Measurements from ENCODE around the gene GPAT3.

Gene GPAT3

DNA sequence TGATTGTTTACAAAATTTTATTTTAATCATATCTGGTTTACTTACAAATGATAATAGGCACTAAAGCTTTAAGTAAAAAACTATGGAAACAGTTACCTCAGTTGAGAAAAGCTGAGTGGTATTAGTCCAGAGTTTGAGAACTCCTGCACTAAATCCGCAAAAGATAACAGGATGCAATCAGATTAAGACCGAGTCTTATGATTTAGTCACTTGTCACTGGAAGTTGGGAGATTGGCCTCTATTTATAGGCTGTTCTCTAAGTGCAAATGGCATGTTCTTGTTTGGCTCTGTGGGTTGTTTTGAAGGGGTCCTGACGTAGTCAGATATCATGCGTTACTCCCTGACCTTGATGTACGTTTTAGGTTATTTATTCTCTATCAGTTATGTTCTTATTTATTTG lies 6.3 kb downstream of the GPAT3 start:
- DNase-seq: no peak
- no peak overlapping the region for H3K4me3 ChIP-seq (ENCODE audit: low read depth, low read length)
- TF ChIP-seq, protein P1, sequence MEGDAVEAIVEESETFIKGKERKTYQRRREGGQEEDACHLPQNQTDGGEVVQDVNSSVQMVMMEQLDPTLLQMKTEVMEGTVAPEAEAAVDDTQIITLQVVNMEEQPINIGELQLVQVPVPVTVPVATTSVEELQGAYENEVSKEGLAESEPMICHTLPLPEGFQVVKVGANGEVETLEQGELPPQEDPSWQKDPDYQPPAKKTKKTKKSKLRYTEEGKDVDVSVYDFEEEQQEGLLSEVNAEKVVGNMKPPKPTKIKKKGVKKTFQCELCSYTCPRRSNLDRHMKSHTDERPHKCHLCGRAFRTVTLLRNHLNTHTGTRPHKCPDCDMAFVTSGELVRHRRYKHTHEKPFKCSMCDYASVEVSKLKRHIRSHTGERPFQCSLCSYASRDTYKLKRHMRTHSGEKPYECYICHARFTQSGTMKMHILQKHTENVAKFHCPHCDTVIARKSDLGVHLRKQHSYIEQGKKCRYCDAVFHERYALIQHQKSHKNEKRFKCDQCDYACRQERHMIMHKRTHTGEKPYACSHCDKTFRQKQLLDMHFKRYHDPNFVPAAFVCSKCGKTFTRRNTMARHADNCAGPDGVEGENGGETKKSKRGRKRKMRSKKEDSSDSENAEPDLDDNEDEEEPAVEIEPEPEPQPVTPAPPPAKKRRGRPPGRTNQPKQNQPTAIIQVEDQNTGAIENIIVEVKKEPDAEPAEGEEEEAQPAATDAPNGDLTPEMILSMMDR (IDR thresholded peaks at IDR 0.05; ENCODE audit: low read depth, low read length, missing control alignments): no peak
- in situ Hi-C loops (cut with HindIII; ENCODE audit: low pct_ligation_motif_present, low sequenced_read_pairs): no loop called here
- H3K27ac ChIP-seq: no peak overlapping the region
- H3K27me3 ChIP-seq (replicated peaks): no peaks in the 10 kb centered on the region
- H3K36me3 ChIP-seq (replicated peaks): no peaks in the 10 kb centered on the region

DNA sequence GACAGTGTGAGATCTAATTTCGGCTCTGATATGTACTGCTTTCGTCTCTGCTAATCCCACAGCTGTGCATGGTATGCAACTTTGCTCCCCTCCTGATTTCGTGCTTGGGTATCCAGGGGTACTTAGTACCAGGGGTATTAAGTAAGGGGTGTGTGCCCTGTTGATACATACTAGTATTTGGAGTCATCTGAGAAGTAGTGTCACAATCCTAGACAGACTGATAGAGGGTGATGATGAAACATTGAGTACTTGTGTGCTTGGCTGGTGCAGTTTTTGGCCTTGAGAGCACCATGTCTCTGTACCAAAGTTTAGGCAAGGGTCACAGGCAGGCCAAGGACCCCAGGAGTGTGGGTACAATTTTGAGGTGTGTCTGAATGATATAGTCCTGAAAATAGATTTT lies 10.9 kb downstream of the GPAT3 start:
- no peak overlapping the region for H3K4me3 ChIP-seq (ENCODE audit: low read depth, low read length)
- TF ChIP-seq, protein P1 (IDR thresholded peaks at IDR 0.05; ENCODE audit: low read depth, low read length, missing control alignments): no peak
- no peak overlapping the region for H3K27ac ChIP-seq
- no peaks in the 10 kb centered on the region for H3K27me3 ChIP-seq (replicated peaks)
- no peaks in the 10 kb centered on the region for H3K36me3 ChIP-seq (replicated peaks)
- in situ Hi-C loops (cut with HindIII; ENCODE audit: low pct_ligation_motif_present, low sequenced_read_pairs): no loop called here
- DNase-seq: no peak

DNA sequence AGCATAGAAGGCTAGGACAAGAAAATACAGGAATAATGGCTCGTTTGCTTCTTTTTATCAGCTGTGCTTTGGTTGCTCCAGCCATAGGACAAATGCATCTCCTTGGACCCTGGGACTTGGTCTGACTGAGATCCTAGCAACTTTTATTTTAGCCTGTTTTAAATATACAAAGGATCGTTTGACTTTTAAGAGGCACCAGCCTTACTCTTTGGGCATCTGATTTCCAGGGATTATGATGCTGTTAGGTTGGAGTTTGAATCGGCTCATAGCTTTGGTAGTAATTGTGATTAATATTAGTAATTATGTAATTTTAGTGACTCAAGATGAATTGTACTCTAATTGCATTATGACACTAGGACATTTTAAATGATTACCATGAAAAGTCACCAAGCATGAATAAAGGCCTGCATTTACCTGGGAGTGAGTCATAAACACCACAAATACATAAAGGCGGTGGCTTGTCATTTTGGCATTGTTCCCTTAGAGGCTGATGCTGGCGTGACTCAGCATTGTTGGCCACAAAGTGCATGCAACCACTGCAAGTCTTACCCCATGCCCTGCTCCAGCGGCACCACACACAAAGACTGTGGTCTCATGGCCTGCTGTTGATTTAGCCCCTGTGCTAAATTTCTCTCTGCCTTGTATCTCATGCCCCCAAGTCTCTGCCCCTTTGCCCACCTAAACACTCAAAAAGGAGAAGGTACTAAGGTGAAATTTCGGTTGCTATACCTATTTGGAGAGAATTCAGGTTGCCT lies 12.4 kb downstream of the GPAT3 start:
- peak overlapping the region; percentile 27 for H3K27ac ChIP-seq

DNA sequence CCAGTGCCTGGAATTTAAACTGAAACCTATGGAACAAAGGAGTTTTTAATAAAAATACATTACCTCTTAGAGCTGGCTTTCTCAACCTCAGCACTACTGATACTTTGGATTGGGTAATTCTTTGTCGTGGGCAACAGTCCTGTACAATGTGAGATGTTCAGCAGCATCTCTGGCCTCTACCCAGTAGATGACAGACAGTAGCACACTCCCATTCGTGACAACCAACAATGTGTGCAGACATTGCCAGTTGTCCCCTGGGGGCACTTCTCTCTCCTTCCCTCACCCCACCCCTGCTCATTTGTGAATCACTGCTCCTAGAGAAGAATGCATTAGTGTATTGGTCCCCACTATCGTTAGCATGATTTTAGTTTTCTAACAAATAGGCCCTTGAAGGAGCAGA lies 16.2 kb downstream of the GPAT3 start:
- Histone ChIP-seq H3K27me3 (replicated peaks) (no peaks in the 10 kb centered on the region), H3K27ac (no peak overlapping the region), H3K4me3 (ENCODE audit: low read depth, low read length) (no peak overlapping the region), H3K36me3 (replicated peaks) (no peaks in the 10 kb centered on the region)
- in situ Hi-C loops (cut with HindIII; ENCODE audit: low pct_ligation_motif_present, low sequenced_read_pairs): no loop called here
- DNase-seq: no peak
- TF ChIP-seq, protein P1 (IDR thresholded peaks at IDR 0.05; ENCODE audit: low read depth, low read length, missing control alignments): no peak

More for the DNA sequence above, 12.4 kb downstream of the GPAT3 start:
- TF ChIP-seq, protein P1 (IDR thresholded peaks at IDR 0.05; ENCODE audit: low read depth, low read length, missing control alignments): no peak
- peak; percentile 93 for DNase-seq
- H3K36me3 ChIP-seq (replicated peaks): no peaks in the 10 kb centered on the region
- H3K27me3 ChIP-seq (replicated peaks): no peaks in the 10 kb centered on the region
- in situ Hi-C loops (cut with HindIII; ENCODE audit: low pct_ligation_motif_present, low sequenced_read_pairs): no loop called here
- no peak overlapping the region for H3K4me3 ChIP-seq (ENCODE audit: low read depth, low read length)

DNA sequence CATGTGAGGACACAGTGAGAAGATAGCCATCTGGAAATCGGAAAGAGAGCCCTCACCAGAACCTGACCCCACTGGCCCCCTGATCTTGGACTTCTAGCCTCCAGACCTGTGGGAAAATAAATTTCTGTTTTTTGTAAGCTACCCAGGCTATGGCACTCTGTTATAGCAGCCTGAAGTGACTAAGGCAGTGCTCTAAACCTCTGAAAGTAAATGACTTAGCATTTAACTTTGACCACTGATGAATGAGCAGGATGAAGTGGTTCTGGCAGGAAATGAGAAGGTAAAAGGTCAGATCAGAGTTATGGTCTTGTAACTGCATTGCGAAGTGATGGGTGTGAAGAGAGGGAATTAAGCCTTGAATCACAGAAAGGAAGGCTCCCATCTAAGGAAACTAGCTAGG lies 17.0 kb downstream of the GPAT3 start:
- TF ChIP-seq, protein P1 (IDR thresholded peaks at IDR 0.05; ENCODE audit: low read depth, low read length, missing control alignments): no peak
- no peak overlapping the region for H3K4me3 ChIP-seq (ENCODE audit: low read depth, low read length)
- no peaks in the 10 kb centered on the region for H3K27me3 ChIP-seq (replicated peaks)
- H3K36me3 ChIP-seq (replicated peaks): no peaks in the 10 kb centered on the region
- in situ Hi-C loops (cut with HindIII; ENCODE audit: low pct_ligation_motif_present, low sequenced_read_pairs): no loop called here
- H3K27ac ChIP-seq: peak overlapping the region; percentile 4
- DNase-seq: peak; percentile 34

Measured in brain microvascular endothelial cell (primary cell).